ENCODE results near the gene ARHGAP15.

GRCh38 chr2:143575340-143575739, 446.1 kb downstream of the ARHGAP15 start:
- TF ChIP-seq CTCF (IDR thresholded peaks at IDR 0.05) (no peak), EP300 (IDR thresholded peaks at IDR 0.05) (no peak), POLR2A (IDR thresholded peaks at IDR 0.05) (no peak)
